ENCODE data around the gene CREB5.

GRCh38 chr7:28698840-28699239, 286.5 kb downstream of the CREB5 start:
- TF ChIP-seq CTCF (conservative IDR thresholded peaks at IDR 0.05; ENCODE audit: low read length) (no peak), EZH2phosphoT487 (IDR thresholded peaks at IDR 0.05; ENCODE audit: borderline replicate concordance) (no peak)

Measured in Loucy (cell line).